Measurements from ENCODE around the gene BARX2. TPM values are rescaled to one million over a fixed set of nuclear protein-coding genes. Genes with fewer than 3 reads are reported as not detected.

Gene BARX2
- total and polyA plus RNA-seq, 11 donors = 0.03 to 0.72 (median 0.12) TPM; not detected in 8

DNA sequence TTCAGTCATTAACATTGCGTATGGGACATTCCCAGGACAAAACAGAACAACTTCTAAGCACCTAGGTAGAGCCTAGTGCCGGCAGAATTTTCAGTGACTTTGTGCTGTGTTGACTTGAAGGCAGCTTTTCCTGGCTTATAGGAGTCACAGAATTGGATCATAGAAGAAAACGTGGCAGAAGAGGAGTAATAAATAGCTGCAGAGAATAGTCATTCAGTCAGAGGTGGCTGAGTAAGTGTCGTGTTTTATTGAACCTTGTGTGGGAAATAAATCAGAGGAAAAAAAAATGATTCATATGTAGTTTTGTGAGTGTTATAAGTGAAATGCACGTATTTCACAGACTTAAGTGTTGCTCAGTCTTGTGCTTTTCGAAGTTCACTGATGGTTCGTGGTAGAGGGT, 2.1 kb downstream of the BARX2 start:
- Histone ChIP-seq H3K4me3 (no peak overlapping the region), H3K27me3 (peaks cover 37 to 93% (median 66%) of the 10 kb centered on the region in 9 donors), H3K4me1 (peaks cover 0 to 35% (median 19%) of the 10 kb centered on the region in 12 donors), H3K9me3 (no peaks in the 10 kb centered on the region), H3K27ac (no peak overlapping the region), H3K36me3 (no peaks in the 10 kb centered on the region)
- no peak for DNase-seq
- no peak for ATAC-seq
- TF ChIP-seq, protein P1, sequence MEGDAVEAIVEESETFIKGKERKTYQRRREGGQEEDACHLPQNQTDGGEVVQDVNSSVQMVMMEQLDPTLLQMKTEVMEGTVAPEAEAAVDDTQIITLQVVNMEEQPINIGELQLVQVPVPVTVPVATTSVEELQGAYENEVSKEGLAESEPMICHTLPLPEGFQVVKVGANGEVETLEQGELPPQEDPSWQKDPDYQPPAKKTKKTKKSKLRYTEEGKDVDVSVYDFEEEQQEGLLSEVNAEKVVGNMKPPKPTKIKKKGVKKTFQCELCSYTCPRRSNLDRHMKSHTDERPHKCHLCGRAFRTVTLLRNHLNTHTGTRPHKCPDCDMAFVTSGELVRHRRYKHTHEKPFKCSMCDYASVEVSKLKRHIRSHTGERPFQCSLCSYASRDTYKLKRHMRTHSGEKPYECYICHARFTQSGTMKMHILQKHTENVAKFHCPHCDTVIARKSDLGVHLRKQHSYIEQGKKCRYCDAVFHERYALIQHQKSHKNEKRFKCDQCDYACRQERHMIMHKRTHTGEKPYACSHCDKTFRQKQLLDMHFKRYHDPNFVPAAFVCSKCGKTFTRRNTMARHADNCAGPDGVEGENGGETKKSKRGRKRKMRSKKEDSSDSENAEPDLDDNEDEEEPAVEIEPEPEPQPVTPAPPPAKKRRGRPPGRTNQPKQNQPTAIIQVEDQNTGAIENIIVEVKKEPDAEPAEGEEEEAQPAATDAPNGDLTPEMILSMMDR (IDR thresholded peaks at IDR 0.05) = no peak
- no peak for TF ChIP-seq POLR2A (IDR thresholded peaks at IDR 0.05)
- 82 to 87% (median 85%) methylated on average over 7 of the region's 7 CpGs for WGBS, 4 donors
- intact Hi-C loops (cut with DNase I) = loop anchor here in 1 of 10 donors (5.0 kb wide), 1 partner anchor 370 kb away; no protein-coding TSS in a partner anchor

DNA sequence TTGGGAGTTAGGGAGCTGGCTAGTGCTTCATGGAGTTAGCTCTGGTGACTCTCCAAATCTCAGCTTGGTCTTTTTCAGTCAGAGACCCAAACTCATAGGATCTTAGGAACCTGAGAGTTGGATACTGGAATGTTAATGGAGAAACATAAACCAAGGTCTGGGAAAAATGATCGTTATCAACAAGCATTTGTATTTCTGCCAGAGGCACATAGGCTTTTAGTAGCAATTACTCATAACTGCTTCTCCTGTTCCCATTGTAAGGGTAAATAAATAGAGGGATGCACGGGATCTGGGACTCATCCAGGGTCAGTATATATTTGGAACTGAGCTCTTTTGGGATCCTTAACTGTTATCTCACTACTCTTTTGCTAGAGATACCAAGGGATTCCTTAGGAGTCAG, 4.8 kb downstream of the BARX2 start:
- TF ChIP-seq, protein P1 (IDR thresholded peaks at IDR 0.05) = no peak
- no peak for TF ChIP-seq POLR2A (IDR thresholded peaks at IDR 0.05)
- ATAC-seq (no peak), DNase-seq (no peak)
- H3K27ac ChIP-seq = no peak overlapping the region
- H3K36me3 ChIP-seq = no peaks in the 10 kb centered on the region
- intact Hi-C loops (cut with DNase I) = no loop called here
- no peak overlapping the region for H3K4me3 ChIP-seq
- H3K9me3 ChIP-seq = no peaks in the 10 kb centered on the region
- peaks cover 11 to 85% (median 40%) of the 10 kb centered on the region in 9 donors for H3K27me3 ChIP-seq
- WGBS, 4 donors = 62 to 68% (median 67%) methylated on average over 2 of the region's 2 CpGs
- H3K4me1 ChIP-seq = peaks cover 0 to 9% (median 3%) of the 10 kb centered on the region in 12 donors

DNA sequence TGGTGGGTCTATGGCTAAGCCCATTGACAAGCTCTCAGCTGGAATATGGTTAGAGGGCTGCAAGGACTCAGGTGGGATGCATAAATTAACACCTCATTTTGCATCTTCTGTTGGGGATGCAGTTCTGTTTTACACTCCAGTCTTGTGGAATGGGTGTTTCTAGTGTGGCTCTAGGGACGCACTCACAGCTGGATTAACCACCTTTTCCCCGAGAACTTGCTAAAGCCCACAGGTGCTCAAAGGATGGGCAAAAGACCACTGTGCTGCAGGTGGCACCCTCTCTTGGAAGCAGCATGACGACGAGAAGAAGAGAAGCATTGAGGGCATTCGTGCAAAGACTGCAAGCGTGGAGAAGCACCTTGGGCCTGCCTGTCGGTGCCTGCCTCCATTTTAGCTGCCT, 6.9 kb downstream of the BARX2 start:
- Histone ChIP-seq H3K27me3 (peaks cover 0 to 80% (median 21%) of the 10 kb centered on the region in 9 donors), H3K9me3 (no peaks in the 10 kb centered on the region), H3K36me3 (no peaks in the 10 kb centered on the region), H3K4me1 (no peaks in the 10 kb centered on the region), H3K4me3 (no peak overlapping the region), H3K27ac (no peak overlapping the region)
- no peak for TF ChIP-seq POLR2A (IDR thresholded peaks at IDR 0.05)
- TF ChIP-seq, protein P1 (IDR thresholded peaks at IDR 0.05) = no peak
- intact Hi-C loops (cut with DNase I) = no loop called here
- 71 to 87% (median 81%) methylated on average over 7 of the region's 7 CpGs for WGBS, 4 donors
- DNase-seq = no peak
- ATAC-seq = no peak

DNA sequence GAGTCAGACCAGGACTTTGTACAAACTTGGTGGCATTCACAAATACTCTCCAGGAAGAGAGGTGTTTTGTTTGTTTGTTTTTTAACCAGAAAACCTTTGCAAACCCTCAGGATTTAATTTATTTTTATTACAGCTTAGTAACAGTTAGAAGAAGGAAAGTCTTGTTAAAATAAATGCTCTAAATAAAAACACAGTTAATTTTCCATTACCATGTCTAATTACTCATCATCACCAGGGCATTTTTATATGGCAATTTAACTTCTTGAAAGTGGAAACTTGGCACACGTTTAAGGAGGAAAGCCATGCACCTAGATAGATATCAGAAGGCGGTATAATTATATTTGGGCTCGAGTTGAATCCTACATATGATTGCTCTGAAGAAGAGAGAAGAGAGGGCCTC, 7.4 kb downstream of the BARX2 start:
- TF ChIP-seq, protein P1 (IDR thresholded peaks at IDR 0.05) = no peak
- Histone ChIP-seq H3K27ac (no peak overlapping the region), H3K27me3 (peaks cover 0 to 77% (median 19%) of the 10 kb centered on the region in 9 donors), H3K4me3 (no peak overlapping the region), H3K9me3 (no peaks in the 10 kb centered on the region), H3K4me1 (no peaks in the 10 kb centered on the region), H3K36me3 (no peaks in the 10 kb centered on the region)
- 67 to 77% (median 71%) methylated on average over 3 of the region's 3 CpGs for WGBS, 4 donors
- ATAC-seq (no peak), DNase-seq (no peak)
- intact Hi-C loops (cut with DNase I) = no loop called here

All from heart left ventricle (tissue), 16 donors.